Liver (tissue), 9 donors: Measurements from ENCODE around the gene TCF12. TPM values are rescaled to one million over a fixed set of nuclear protein-coding genes. Genes with fewer than 3 reads are reported as not detected.
"Not testable (repeated sequence)": the region's sequence is repeated elsewhere in the genome, so short reads cannot be mapped to it uniquely, and the experiment has no call there.

Experiments
- DNase-seq: peaks from one replicate; pipeline ENCODE4 v3.0.0-alpha.2; 2017; ENCODE audit warnings: low spot score
- H3K27ac ChIP-seq, 2 donors: one replicate each; pipeline ENCODE4 v1.7.0; 2013; ENCODE audit warnings: inconsistent platforms in 2 of 2, low read length in 2 of 2, control low read depth in 1 of 2, low read depth in 1 of 2, mild to moderate bottlenecking in 1 of 2
- H3K27me3 ChIP-seq, 4 donors: one replicate each; pipeline versions ENCODE4 v1.6.1 to v1.7.0; 2013; ENCODE audit warnings: low read length in 3 of 4, inconsistent platforms in 1 of 4, mild to moderate bottlenecking in 1 of 4, moderate library complexity in 1 of 4; ENCODE audit not compliant: control insufficient read depth in 4 of 4, insufficient read depth in 4 of 4
- H3K36me3 ChIP-seq, 4 donors: one replicate each; pipeline versions ENCODE4 v1.6.1 to v1.7.0; 2013; ENCODE audit warnings: low read length in 3 of 4, mild to moderate bottlenecking in 3 of 4, low read depth in 1 of 4, moderate library complexity in 1 of 4; ENCODE audit not compliant: control insufficient read depth in 4 of 4, insufficient read depth in 3 of 4
- H3K4me1 ChIP-seq, 4 donors: one replicate each; pipeline versions ENCODE4 v1.6.1 to v1.7.0; 2013; ENCODE audit warnings: low read length in 3 of 4, mild to moderate bottlenecking in 3 of 4, moderate library complexity in 1 of 4; ENCODE audit not compliant: control insufficient read depth in 4 of 4, insufficient read depth in 4 of 4
- H3K4me3 ChIP-seq, 3 donors: one replicate each; pipeline versions ENCODE4 v1.6.1 to v1.7.0; 2013; ENCODE audit warnings: low read length in 3 of 3, control low read depth in 1 of 3, low read depth in 1 of 3, mild to moderate bottlenecking in 1 of 3
- H3K9ac ChIP-seq, 2 donors: one replicate each; pipeline ENCODE4 v1.7.0; 2013; ENCODE audit warnings: low read length in 2 of 2, mild to moderate bottlenecking in 2 of 2, moderate library complexity in 2 of 2, control low read depth in 1 of 2, low read depth in 1 of 2
- H3K9me3 ChIP-seq, 4 donors: one replicate each; pipeline versions ENCODE4 v1.6.1 to v1.7.0; 2013; ENCODE audit warnings: low read length in 3 of 4; ENCODE audit not compliant: control insufficient read depth in 4 of 4
- EGR1 ChIP-seq, 2 donors: IDR thresholded peaks; 2 replicates each; pipeline ENCODE4 v1.6.1; 2016 to 2018; ENCODE audit warnings: antibody characterized with exemption in 2 of 2, low read depth in 2 of 2
- YY1 ChIP-seq: IDR thresholded peaks from 2 replicates; pipeline ENCODE4 v1.6.1; 2016; ENCODE audit warnings: antibody characterized with exemption, mild to moderate bottlenecking
- WGBS: extraction: QIAGEN DNeasy Blood & Tissue Kit; methylation state at CpG from one replicate; pipeline ENCODE4 v1.1.7; 2013; 5-methylcytosine and 5-hydroxymethylcytosine counted together
- polyA plus RNA-seq, 2 donors: library from polyadenylated mRNA; stranded (reverse) in 1 of 2; unstranded in 1 of 2; fragments of 200-250 nt in 1 of 2; fragments of >200 nt in 1 of 2; fragmentation: Nextera tagmentation in 1 of 2; extraction: Ambion mirVana in 1 of 2; gene quantifications; one replicate each; pipeline versions ENCODE4 v1.2.1 to v1.2.3, GENCODE V29; 2013 to 2015
- total RNA-seq, 2 donors: library from RNA; depleted of rRNA; stranded (reverse); fragments of >200 nt; gene quantifications; one replicate each; pipeline ENCODE4 v1.2.3, GENCODE V29; 2014
- TF ChIP-seq, protein P1 (sequence below): IDR thresholded peaks from 2 replicates; pipeline ENCODE4 v1.6.1; 2016; ENCODE audit warnings: antibody characterized with exemption, mild to moderate bottlenecking
- TF ChIP-seq, protein P2 (sequence below): IDR thresholded peaks from 2 replicates; pipeline ENCODE4 v1.6.1; 2016; ENCODE audit warnings: antibody characterized with exemption
- TF ChIP-seq, protein P3 (sequence below): fragments of 150-350 bp; IDR thresholded peaks from 2 replicates; pipeline ENCODE4 v1.5.1; 2017; ENCODE audit warnings: improper control_type of control experiment, low read depth, low read length; ENCODE audit not compliant: missing input control
- donor health status: healthy.
- donor health status: healthy.
- donor health status: healthy.
- donor health status: healthy.
- donor health status: healthy.

The TCF12 gene
- total and polyA plus RNA-seq, 4 donors = 8.7 to 38.3 (median 22.3) TPM

- Histone ChIP-seq H3K4me1 (no peaks in the 10 kb centered on the region), H3K4me3 (no peak overlapping the region), H3K36me3 (no peaks in the 10 kb centered on the region), H3K27ac (no peak overlapping the region), H3K9me3 (no peaks in the 10 kb centered on the region), H3K9ac (no peak overlapping the region), H3K27me3 (no peaks in the 10 kb centered on the region)
- DNase-seq = no peak
- 95% methylated on average over 2 of the region's 2 CpGs for WGBS
- TF ChIP-seq, protein P1, sequence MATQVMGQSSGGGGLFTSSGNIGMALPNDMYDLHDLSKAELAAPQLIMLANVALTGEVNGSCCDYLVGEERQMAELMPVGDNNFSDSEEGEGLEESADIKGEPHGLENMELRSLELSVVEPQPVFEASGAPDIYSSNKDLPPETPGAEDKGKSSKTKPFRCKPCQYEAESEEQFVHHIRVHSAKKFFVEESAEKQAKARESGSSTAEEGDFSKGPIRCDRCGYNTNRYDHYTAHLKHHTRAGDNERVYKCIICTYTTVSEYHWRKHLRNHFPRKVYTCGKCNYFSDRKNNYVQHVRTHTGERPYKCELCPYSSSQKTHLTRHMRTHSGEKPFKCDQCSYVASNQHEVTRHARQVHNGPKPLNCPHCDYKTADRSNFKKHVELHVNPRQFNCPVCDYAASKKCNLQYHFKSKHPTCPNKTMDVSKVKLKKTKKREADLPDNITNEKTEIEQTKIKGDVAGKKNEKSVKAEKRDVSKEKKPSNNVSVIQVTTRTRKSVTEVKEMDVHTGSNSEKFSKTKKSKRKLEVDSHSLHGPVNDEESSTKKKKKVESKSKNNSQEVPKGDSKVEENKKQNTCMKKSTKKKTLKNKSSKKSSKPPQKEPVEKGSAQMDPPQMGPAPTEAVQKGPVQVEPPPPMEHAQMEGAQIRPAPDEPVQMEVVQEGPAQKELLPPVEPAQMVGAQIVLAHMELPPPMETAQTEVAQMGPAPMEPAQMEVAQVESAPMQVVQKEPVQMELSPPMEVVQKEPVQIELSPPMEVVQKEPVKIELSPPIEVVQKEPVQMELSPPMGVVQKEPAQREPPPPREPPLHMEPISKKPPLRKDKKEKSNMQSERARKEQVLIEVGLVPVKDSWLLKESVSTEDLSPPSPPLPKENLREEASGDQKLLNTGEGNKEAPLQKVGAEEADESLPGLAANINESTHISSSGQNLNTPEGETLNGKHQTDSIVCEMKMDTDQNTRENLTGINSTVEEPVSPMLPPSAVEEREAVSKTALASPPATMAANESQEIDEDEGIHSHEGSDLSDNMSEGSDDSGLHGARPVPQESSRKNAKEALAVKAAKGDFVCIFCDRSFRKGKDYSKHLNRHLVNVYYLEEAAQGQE = no peak
- TF ChIP-seq, protein P2, sequence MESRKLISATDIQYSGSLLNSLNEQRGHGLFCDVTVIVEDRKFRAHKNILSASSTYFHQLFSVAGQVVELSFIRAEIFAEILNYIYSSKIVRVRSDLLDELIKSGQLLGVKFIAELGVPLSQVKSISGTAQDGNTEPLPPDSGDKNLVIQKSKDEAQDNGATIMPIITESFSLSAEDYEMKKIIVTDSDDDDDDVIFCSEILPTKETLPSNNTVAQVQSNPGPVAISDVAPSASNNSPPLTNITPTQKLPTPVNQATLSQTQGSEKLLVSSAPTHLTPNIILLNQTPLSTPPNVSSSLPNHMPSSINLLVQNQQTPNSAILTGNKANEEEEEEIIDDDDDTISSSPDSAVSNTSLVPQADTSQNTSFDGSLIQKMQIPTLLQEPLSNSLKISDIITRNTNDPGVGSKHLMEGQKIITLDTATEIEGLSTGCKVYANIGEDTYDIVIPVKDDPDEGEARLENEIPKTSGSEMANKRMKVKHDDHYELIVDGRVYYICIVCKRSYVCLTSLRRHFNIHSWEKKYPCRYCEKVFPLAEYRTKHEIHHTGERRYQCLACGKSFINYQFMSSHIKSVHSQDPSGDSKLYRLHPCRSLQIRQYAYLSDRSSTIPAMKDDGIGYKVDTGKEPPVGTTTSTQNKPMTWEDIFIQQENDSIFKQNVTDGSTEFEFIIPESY = no peak
- TF ChIP-seq, protein P3, sequence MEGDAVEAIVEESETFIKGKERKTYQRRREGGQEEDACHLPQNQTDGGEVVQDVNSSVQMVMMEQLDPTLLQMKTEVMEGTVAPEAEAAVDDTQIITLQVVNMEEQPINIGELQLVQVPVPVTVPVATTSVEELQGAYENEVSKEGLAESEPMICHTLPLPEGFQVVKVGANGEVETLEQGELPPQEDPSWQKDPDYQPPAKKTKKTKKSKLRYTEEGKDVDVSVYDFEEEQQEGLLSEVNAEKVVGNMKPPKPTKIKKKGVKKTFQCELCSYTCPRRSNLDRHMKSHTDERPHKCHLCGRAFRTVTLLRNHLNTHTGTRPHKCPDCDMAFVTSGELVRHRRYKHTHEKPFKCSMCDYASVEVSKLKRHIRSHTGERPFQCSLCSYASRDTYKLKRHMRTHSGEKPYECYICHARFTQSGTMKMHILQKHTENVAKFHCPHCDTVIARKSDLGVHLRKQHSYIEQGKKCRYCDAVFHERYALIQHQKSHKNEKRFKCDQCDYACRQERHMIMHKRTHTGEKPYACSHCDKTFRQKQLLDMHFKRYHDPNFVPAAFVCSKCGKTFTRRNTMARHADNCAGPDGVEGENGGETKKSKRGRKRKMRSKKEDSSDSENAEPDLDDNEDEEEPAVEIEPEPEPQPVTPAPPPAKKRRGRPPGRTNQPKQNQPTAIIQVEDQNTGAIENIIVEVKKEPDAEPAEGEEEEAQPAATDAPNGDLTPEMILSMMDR = no peak
- TF ChIP-seq EGR1 (IDR thresholded peaks at IDR 0.05; ENCODE audit: low read depth in 2 of 2) = no peak
Observed at GRCh38 chr15:57160823-57161560, 242.5 kb downstream of the TCF12 start.

GRCh38 chr15:57164251-57164650 lies 245.8 kb downstream of the TCF12 start:
- WGBS = 96% methylated on average over 7 of the region's 7 CpGs
- H3K36me3 ChIP-seq, H3K9me3 ChIP-seq, H3K27me3 ChIP-seq, DNase-seq, H3K27ac ChIP-seq, H3K4me3 ChIP-seq, H3K9ac ChIP-seq: not testable (repeated sequence)
- peaks cover 0 to 12% (median 3%) of the 10 kb centered on the region in 4 donors for H3K4me1 ChIP-seq

DNA sequence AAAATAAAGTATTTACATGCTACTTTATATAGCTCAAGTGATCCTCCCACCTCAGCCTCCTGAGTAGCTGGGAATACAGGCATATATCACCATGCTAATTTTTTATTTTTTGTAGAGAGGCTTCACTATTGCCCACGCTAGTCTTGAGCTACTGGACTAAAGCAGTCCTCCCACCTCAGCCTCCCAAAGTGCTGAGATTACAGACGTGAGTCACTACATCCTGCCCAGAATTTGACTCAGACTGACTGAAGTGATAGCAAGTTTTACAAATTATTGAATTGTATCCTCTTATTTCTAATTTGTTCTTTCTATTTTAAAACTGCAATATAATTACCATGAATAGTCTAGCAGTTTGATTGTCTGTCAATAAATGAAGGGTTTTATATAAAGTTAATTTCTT lies 247.5 kb downstream of the TCF12 start:
- no peak for DNase-seq
- TF ChIP-seq YY1 = no peak
- 74% methylated on average over 2 of the region's 2 CpGs for WGBS

More for the DNA sequence above, 247.5 kb downstream of the TCF12 start:
- no peak overlapping the region for H3K9ac ChIP-seq
- H3K27ac ChIP-seq = no peak overlapping the region
- no peak overlapping the region for H3K4me3 ChIP-seq
- peaks cover 0 to 12% (median 3%) of the 10 kb centered on the region in 4 donors for H3K4me1 ChIP-seq
- no peaks in the 10 kb centered on the region for H3K9me3 ChIP-seq
- H3K27me3 ChIP-seq = no peaks in the 10 kb centered on the region
- H3K36me3 ChIP-seq = no peaks in the 10 kb centered on the region
